ENCODE data around the gene OR52N1.
A peak's percentile ranks its signal among the peaks of the same experiment; 100 is the strongest.

Gene OR52N1

DNA sequence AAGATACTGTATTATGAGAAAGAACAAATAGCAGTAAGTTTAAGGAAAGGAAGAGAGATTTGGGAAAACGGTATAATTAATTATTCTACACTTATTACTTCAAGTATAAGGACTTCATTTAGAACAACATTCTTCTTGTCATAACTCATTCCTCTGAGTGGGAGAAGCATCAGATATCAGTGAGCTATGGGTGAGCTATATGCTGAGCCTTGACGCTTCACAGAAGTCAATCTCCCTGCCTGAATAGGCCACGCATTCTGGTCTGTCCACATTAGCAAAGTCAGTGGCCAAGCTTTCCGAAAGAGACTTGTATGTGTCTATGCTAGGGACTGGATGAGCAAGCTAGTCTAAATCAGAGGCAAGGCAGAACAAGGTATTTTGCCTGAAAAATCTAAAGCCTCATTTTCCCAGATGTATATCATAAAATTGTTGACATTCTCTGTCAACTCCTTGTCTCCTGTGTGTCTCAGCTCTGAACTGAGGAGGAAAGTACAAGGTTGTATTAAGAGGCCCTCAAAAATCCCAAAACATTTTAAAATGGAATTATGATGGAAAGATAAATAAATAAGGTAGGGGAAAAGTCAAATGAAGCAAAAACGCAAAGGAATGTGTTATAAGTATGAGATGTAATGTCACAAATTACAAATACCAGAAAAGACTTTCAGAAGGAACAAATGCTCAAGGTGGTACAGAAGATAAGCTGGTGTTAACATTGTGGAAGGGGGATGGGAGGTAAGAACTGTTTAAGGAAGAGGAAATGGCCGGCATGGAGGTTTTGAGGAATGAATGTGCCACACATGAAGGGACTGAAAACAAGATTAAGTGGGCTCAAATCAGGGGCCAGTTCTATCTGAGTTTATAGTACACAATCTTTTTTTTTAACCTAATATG is 19.1 kb upstream of the OR52N1 start:
- TF ChIP-seq CTCF (IDR thresholded peaks at IDR 0.05; ENCODE audit: borderline replicate concordance, control extremely low read depth, extremely low read depth, insufficient read depth, missing control alignments): no peak
- in situ Hi-C loops (cut with MboI; ENCODE audit: low sequenced_read_pairs, unreplicated experiment): loop anchor here (10.0 kb wide), 1 partner anchor 205 kb away; no protein-coding TSS in a partner anchor
- DNase-seq (ENCODE audit: low spot score): no peak

GRCh38 chr11:5809122-5809519 is 18.1 kb upstream of the OR52N1 start:
- in situ Hi-C loops (cut with MboI; ENCODE audit: low sequenced_read_pairs, unreplicated experiment): loop anchor here (10.0 kb wide), 1 partner anchor 204 kb away; no protein-coding TSS in a partner anchor
- no peak for DNase-seq (ENCODE audit: low spot score)

DNA sequence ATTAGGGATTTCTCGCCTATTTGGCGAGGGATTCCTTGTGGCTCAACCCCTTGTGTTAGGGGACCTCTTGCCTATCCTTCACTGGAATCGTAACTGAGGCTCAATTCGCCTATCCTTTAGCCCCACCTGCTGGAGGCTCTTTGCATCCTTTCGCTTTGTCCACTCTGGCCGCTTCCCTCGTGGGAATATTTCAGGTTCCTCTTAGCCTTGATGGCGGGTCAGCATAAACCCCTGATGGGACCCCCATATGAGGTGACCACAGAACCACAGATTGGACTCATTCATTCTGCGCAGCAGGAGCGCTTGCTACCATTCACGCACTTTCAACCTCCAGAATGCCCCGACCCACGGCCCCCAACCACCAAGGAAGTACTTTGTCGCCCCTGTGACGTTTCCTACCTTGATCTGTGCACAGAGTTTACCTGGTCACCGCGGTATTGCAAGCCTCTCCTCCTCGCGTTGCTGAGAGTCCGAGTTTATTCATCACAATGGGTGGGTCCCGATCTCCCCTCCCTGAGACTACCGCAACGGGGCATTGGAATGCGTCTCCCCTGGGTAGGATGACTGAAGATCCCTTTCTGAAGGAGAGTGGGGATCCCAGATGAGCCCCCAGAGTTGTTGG is 17.5 kb upstream of the OR52N1 start, which contains the start of gene OR52N2:
OR52N2 (plus strand) TSS at position 425 of the 622 bp plus-strand sequence. CDS start 11,412 bp downstream, outside the sequence.
- in situ Hi-C loops (cut with MboI; ENCODE audit: low sequenced_read_pairs, unreplicated experiment): loop anchor here (10.0 kb wide), 1 partner anchor 204 kb away; no protein-coding TSS in a partner anchor
- peak; percentile 83 for TF ChIP-seq CTCF (IDR thresholded peaks at IDR 0.05; ENCODE audit: borderline replicate concordance, control extremely low read depth, extremely low read depth, insufficient read depth, missing control alignments)
- peak; percentile 26 for DNase-seq (ENCODE audit: low spot score)

More at GRCh38 chr11:5809122-5809519, 18.1 kb upstream of the OR52N1 start:
- TF ChIP-seq CTCF (IDR thresholded peaks at IDR 0.05; ENCODE audit: borderline replicate concordance, control extremely low read depth, extremely low read depth, insufficient read depth, missing control alignments): no peak

DNA sequence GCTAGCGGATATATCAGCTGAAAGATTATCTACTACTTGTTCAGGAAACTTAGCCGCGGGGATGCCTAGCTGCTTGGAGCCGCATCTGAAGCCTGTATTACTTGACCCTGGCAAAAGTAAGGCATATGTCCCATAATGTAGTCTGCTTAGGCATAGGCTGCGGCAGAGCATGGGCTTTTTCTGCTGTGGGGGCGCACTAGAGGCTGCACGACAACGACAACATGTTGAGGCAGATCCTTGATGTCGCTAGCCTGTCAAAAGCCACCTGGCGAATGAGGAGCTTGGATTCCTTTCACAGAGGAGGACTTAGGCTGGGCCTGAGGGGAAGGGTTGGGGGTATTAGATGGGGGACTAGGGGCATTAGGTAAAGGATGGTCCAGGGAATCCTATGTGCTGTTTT is 16.5 kb upstream of the OR52N1 start:
- TF ChIP-seq CTCF (IDR thresholded peaks at IDR 0.05; ENCODE audit: borderline replicate concordance, control extremely low read depth, extremely low read depth, insufficient read depth, missing control alignments): no peak
- DNase-seq (ENCODE audit: low spot score): no peak
- in situ Hi-C loops (cut with MboI; ENCODE audit: low sequenced_read_pairs, unreplicated experiment): loop anchor here (10.0 kb wide), 1 partner anchor 203 kb away; no protein-coding TSS in a partner anchor

- no peak for DNase-seq (ENCODE audit: low spot score)
- TF ChIP-seq CTCF (IDR thresholded peaks at IDR 0.05; ENCODE audit: borderline replicate concordance, control extremely low read depth, extremely low read depth, insufficient read depth, missing control alignments): no peak
- in situ Hi-C loops (cut with MboI; ENCODE audit: low sequenced_read_pairs, unreplicated experiment): loop anchor here (10.0 kb wide), 1 partner anchor 199 kb away; no protein-coding TSS in a partner anchor
Measured at GRCh38 chr11:5803982-5804381, 12.9 kb upstream of the OR52N1 start.

DNA sequence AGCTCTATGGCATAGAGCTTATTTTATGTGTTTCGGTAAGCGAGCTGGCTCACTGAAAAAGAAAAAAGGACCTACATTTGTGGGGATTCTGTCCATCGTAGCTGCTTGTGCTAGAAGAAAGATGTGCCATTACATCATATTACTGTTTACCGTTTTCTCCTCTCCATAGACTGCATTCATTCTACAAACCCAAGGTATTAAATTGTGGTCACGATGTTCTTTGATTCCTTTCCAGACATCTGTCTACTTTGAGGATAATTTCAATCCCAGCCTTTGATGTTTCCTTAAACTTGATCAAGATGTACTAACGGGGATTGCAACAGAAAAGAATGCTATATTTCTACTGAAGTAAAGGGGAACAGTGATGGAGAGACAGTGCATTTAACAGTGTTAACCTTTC is 5.5 kb upstream of the OR52N1 start:
- no peak for DNase-seq (ENCODE audit: low spot score)
- no peak for TF ChIP-seq CTCF (IDR thresholded peaks at IDR 0.05; ENCODE audit: borderline replicate concordance, control extremely low read depth, extremely low read depth, insufficient read depth, missing control alignments)
- in situ Hi-C loops (cut with MboI; ENCODE audit: low sequenced_read_pairs, unreplicated experiment): no loop called here
